Osteocyte (in vitro differentiated cells): Measurements from ENCODE around the gene NHS. TPM values are rescaled to one million over a fixed set of nuclear protein-coding genes. Genes with fewer than 3 reads are reported as not detected.
A peak's percentile ranks its signal among the peaks of the same experiment; 100 is the strongest.

Experiments used
- DNase-seq: peaks from one replicate; pipeline ENCODE4 v3.0.0; 2021; ENCODE audit warnings: mixed read lengths; ENCODE audit not compliant: unreplicated experiment; ENCODE audit errors: extremely low spot score
- H3K27ac Mint-ChIP-seq: one replicate; pipeline ENCODE4 v1.8.0; 2021; ENCODE audit warnings: mild to moderate bottlenecking, mixed read lengths; ENCODE audit not compliant: unreplicated experiment
- H3K27me3 Mint-ChIP-seq: one replicate; pipeline ENCODE4 v1.8.0; 2021; ENCODE audit warnings: mixed read lengths; ENCODE audit not compliant: unreplicated experiment
- H3K36me3 Mint-ChIP-seq: one replicate; pipeline ENCODE4 v1.8.0; 2021; ENCODE audit warnings: mixed read lengths; ENCODE audit not compliant: unreplicated experiment
- H3K4me1 Mint-ChIP-seq: one replicate; pipeline ENCODE4 v1.8.0; 2021; ENCODE audit warnings: mixed read lengths; ENCODE audit not compliant: unreplicated experiment
- H3K4me3 Mint-ChIP-seq: one replicate; pipeline ENCODE4 v1.8.0; 2021; ENCODE audit warnings: mild to moderate bottlenecking, moderate library complexity, mixed read lengths; ENCODE audit not compliant: unreplicated experiment
- H3K9me3 Mint-ChIP-seq: one replicate; pipeline ENCODE4 v1.8.0; 2021; ENCODE audit warnings: mixed read lengths; ENCODE audit not compliant: unreplicated experiment
- total RNA-seq: library from RNA; stranded (reverse); gene quantifications from 2 replicates; pipeline ENCODE4 v1.2.1, GENCODE V29; 2021
- TF ChIP-seq, protein P1 (sequence below): fragments of 200-600 bp; sonication (generic); IDR thresholded peaks from 2 replicates; pipeline ENCODE4 v1.5.0; 2021; ENCODE audit warnings: antibody characterized with exemption, mild to moderate bottlenecking, moderate library complexity

The NHS gene
- total RNA-seq, 1 donor from 2014 or later, result 4.3 TPM

DNA sequence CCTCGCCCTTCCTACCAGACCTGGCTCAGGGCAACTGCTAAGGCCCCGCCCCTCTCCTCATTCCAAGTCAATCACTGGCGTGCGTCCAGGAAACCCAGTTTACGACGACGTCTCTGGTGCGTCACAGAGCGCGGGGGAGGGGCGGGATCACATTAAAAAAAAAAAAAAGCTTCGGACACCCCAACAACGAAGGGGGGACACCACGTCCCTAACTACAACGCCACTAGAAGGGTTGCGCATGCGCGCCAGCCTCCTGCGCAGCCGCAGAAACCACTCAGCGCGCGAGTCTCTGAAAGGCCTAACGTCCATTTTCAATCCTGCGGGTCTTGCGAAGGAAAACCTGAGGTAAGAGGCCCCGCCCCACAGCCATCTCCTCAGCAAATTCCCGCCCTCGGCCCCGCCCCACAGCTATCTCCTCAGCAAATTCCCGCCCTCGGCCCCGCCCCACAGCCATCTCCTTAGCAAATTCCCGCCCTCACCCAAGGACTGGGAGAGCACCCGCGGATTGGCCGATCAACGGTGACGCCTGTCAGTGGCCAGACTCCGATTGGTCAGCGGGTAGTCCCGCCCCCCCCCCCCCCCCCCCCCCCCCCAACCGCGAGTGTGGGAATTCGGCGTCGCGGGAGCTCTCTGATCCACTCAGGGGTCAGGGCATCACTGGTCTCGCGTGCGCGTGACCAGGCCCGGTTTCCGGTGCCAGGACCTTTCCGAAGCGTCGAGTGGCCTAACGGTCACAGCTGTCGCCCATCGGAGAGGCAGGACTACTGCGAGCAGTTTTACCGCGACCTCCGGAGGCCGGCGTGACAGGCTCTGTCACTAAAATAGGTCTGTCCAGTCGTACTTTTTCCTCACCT is 362.1 kb downstream of the NHS start, which contains the start of gene SCML1:
TSS of gene SCML1 (plus strand) at position 638 of the 854 bp plus-strand sequence. CDS start 6,694 bp downstream, outside the sequence.
- peak within 1 kb of the TSS; percentile 87 for H3K4me3 Mint-ChIP-seq
- no peaks in the 10 kb centered on the region for H3K36me3 Mint-ChIP-seq
- DNase-seq, result peak; percentile 98
- H3K27ac Mint-ChIP-seq, result peak within 1 kb of the TSS; percentile 92
- H3K4me1 Mint-ChIP-seq, result peaks cover 9% of the 10 kb centered on the region
- no peaks in the 10 kb centered on the region for H3K9me3 Mint-ChIP-seq
- TF ChIP-seq, protein P1, sequence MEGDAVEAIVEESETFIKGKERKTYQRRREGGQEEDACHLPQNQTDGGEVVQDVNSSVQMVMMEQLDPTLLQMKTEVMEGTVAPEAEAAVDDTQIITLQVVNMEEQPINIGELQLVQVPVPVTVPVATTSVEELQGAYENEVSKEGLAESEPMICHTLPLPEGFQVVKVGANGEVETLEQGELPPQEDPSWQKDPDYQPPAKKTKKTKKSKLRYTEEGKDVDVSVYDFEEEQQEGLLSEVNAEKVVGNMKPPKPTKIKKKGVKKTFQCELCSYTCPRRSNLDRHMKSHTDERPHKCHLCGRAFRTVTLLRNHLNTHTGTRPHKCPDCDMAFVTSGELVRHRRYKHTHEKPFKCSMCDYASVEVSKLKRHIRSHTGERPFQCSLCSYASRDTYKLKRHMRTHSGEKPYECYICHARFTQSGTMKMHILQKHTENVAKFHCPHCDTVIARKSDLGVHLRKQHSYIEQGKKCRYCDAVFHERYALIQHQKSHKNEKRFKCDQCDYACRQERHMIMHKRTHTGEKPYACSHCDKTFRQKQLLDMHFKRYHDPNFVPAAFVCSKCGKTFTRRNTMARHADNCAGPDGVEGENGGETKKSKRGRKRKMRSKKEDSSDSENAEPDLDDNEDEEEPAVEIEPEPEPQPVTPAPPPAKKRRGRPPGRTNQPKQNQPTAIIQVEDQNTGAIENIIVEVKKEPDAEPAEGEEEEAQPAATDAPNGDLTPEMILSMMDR, result no peak
- no peaks in the 10 kb centered on the region for H3K27me3 Mint-ChIP-seq

- no peak for DNase-seq
- Mint-ChIP-seq H3K9me3 (no peaks in the 10 kb centered on the region), H3K4me3 (peak overlapping the region; percentile 87), H3K36me3 (no peaks in the 10 kb centered on the region), H3K27ac (peak overlapping the region; percentile 81), H3K4me1 (peaks cover 9% of the 10 kb centered on the region), H3K27me3 (no peaks in the 10 kb centered on the region)
- TF ChIP-seq, protein P1, result no peak
These were observed 362.6 kb downstream of the NHS start for GRCh38 chrX:17737710-17737985.

DNA sequence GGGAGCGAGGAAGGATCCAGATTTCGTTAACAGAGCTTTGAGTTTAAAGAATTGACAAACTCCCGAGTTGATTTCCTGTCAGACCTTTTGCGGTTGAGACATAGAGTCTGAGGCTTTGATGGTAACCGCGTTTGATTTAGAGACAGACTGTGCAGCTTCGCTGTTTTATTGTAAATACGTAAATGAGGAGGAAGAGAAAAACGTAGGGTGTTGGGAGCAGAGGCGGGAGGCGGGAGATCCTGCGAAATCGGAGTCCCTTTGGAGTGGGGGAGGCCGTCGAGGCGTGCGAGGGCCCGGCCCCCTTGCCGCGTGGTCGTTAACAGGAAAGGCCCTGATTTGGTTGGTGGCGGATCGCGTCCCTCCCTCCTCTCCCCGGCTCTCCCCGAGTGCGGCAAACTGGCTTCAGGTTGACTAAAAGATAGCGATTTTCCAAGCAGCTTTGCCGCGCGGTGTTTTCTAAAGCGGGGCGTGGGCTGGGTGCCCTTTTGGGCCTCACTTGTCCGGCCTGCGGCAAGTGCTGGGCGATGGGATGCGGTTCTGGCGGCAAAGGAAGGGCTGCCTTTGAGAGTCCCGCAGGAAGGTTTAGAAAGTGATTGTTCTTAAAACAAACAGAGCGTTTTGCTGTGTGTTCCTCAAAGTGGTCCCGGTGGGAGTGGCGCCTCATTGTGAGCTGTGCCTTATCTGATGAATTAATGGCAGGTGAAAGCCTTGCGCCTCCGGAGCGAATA is 363.1 kb downstream of the NHS start:
- Mint-ChIP-seq H3K9me3 (no peaks in the 10 kb centered on the region), H3K4me1 (peaks cover 9% of the 10 kb centered on the region), H3K27me3 (no peaks in the 10 kb centered on the region), H3K36me3 (no peaks in the 10 kb centered on the region), H3K4me3 (peak overlapping the region; percentile 87), H3K27ac (peak overlapping the region; percentile 81)
- DNase-seq, result no peak
- TF ChIP-seq, protein P1, result no peak

GRCh38 chrX:17738737-17739535 is 363.9 kb downstream of the NHS start:
- no peaks in the 10 kb centered on the region for H3K36me3 Mint-ChIP-seq
- H3K27me3 Mint-ChIP-seq, result no peaks in the 10 kb centered on the region
- DNase-seq, result no peak
- no peaks in the 10 kb centered on the region for H3K9me3 Mint-ChIP-seq
- TF ChIP-seq, protein P1, result no peak
- H3K4me3 Mint-ChIP-seq, result peak overlapping the region; percentile 87
- peaks cover 9% of the 10 kb centered on the region for H3K4me1 Mint-ChIP-seq
- peak overlapping the region; percentile 81 for H3K27ac Mint-ChIP-seq
